ENCODE results near the gene IGLON5. TPM values are rescaled to one million over a fixed set of nuclear protein-coding genes. Genes with fewer than 3 reads are reported as not detected.

IGLON5 gene
- total RNA-seq, 4 donors from 2014 or later, result 1.4 to 2.9 (median 1.7) TPM; not detected in 1

GRCh38 chr19:51370230-51370629 lies 58.8 kb downstream of the IGLON5 start:
- ATAC-seq (ENCODE audit: low FRiP score), result no peak
- TF ChIP-seq CTCF (IDR thresholded peaks at IDR 0.05), result no peak
- no peak for DNase-seq (ENCODE audit: low spot score)

GRCh38 chr19:51371186-51371690 lies 59.8 kb downstream of the IGLON5 start:
- ATAC-seq (ENCODE audit: low FRiP score) (no peak), DNase-seq (ENCODE audit: low spot score) (no peak)
- no peak for TF ChIP-seq CTCF (IDR thresholded peaks at IDR 0.05)

GRCh38 chr19:51372021-51372648 lies 60.7 kb downstream of the IGLON5 start:
- ATAC-seq (ENCODE audit: low FRiP score) (no peak), DNase-seq (ENCODE audit: low spot score) (no peak)
- TF ChIP-seq CTCF (IDR thresholded peaks at IDR 0.05), result no peak

GRCh38 chr19:51372649-51373504 lies 61.4 kb downstream of the IGLON5 start, which contains the start of gene NKG7:
TSS of gene NKG7 (minus strand) at chr19:51372654. CDS start at chr19:51372535, 119 bp downstream.
- no peak for TF ChIP-seq CTCF (IDR thresholded peaks at IDR 0.05)
- ATAC-seq (ENCODE audit: low FRiP score) (no peak), DNase-seq (ENCODE audit: low spot score) (no peak)

- DNase-seq (ENCODE audit: low spot score) (no peak), ATAC-seq (ENCODE audit: low FRiP score) (no peak)
- no peak for TF ChIP-seq CTCF (IDR thresholded peaks at IDR 0.05)
These were observed 64.2 kb downstream of the IGLON5 start for GRCh38 chr19:51375504-51376221.

- ATAC-seq (ENCODE audit: low FRiP score) (no peak), DNase-seq (ENCODE audit: low spot score) (no peak)
- TF ChIP-seq CTCF (IDR thresholded peaks at IDR 0.05), result no peak
These were observed 66.0 kb downstream of the IGLON5 start for GRCh38 chr19:51377422-51377821.

Measured in omental fat pad (tissue), 4 donors.